ENCODE results near the gene HSD17B11. TPM values are rescaled to one million over a fixed set of nuclear protein-coding genes. Genes with fewer than 3 reads are reported as not detected.
A peak's percentile ranks its signal among the peaks of the same experiment; 100 is the strongest.

HSD17B11 gene
- total RNA-seq, 1 donor, result 49.6 TPM

DNA sequence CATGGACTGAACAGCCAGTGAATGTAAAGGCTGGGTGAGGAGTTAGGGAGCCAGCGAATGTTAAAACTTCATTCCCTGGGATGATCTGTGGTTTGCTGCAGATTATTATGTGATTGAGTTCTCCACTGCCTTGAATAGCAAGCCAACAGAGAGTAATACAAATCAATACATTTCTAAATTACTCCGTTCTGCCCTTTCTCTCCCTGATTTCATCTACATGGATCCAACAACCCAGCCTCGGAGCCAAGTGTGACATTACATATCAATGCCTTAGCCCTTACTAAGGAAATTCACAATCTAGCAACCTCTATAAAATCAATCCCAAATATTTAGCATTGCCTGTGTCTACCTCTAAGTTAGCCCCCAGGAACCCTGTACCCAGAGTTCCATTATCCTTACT, 79.3 kb downstream of the HSD17B11 start:
- Histone ChIP-seq H3K27me3 (ENCODE audit: insufficient read depth, low read length) (no peaks in the 10 kb centered on the region), H3K4me3 (ENCODE audit: insufficient read depth, low read length) (no peak overlapping the region), H3K79me2 (ENCODE audit: insufficient read depth, low read length) (no peaks in the 10 kb centered on the region), H2AFZ (ENCODE audit: low read length) (no peak overlapping the region), H3K9me3 (ENCODE audit: low read depth, low read length) (no peaks in the 10 kb centered on the region), H4K20me1 (ENCODE audit: insufficient read depth, low read length) (no peaks in the 10 kb centered on the region), H3K4me2 (ENCODE audit: insufficient read depth, low read length) (no peak overlapping the region), H3K4me1 (ENCODE audit: insufficient read depth, low read length) (peaks cover 5% of the 10 kb centered on the region), H3K27ac (ENCODE audit: low read depth, low read length) (no peak overlapping the region), H3K36me3 (ENCODE audit: insufficient read depth, low read length) (no peaks in the 10 kb centered on the region)
- DNase-seq (ENCODE audit: insufficient read length, low spot score, missing footprints), result no peak
- TF ChIP-seq, protein P1, sequence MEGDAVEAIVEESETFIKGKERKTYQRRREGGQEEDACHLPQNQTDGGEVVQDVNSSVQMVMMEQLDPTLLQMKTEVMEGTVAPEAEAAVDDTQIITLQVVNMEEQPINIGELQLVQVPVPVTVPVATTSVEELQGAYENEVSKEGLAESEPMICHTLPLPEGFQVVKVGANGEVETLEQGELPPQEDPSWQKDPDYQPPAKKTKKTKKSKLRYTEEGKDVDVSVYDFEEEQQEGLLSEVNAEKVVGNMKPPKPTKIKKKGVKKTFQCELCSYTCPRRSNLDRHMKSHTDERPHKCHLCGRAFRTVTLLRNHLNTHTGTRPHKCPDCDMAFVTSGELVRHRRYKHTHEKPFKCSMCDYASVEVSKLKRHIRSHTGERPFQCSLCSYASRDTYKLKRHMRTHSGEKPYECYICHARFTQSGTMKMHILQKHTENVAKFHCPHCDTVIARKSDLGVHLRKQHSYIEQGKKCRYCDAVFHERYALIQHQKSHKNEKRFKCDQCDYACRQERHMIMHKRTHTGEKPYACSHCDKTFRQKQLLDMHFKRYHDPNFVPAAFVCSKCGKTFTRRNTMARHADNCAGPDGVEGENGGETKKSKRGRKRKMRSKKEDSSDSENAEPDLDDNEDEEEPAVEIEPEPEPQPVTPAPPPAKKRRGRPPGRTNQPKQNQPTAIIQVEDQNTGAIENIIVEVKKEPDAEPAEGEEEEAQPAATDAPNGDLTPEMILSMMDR (IDR thresholded peaks at IDR 0.05; ENCODE audit: extremely low read depth, low read depth, low read length), result no peak

DNA sequence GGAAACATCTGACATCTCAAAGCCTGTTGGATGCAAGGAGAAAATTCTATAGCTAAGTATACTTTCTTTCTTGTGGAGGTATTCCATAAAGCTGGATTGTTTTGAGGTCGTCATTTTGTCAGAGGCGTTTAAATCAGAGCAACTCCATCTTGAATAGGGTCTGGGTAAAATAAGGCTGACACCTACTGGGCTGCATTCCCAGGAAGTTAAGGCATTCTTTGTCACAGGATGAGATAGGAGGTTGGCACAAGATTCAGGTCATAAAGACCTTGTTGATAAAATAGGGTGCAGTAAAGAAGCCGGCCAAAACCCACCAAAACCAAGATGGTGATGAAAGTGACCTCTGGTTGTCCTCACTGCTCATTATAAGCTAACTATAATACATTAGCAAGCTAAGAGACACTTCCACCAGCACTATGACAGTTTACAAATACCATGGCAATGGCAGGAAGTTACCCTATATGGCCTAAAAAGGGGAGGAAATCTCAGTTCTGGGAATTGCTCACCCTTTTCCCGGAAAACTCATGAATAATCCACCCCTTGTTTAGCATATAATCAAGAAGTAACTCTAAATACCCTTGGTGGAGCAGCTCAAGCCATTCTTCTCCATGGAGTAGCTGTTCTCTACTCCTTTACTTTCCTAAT, 80.2 kb downstream of the HSD17B11 start:
- no peak overlapping the region for H3K4me3 ChIP-seq (ENCODE audit: insufficient read depth, low read length)
- no peak overlapping the region for H3K27ac ChIP-seq (ENCODE audit: low read depth, low read length)
- no peaks in the 10 kb centered on the region for H3K79me2 ChIP-seq (ENCODE audit: insufficient read depth, low read length)
- no peak for DNase-seq (ENCODE audit: insufficient read length, low spot score, missing footprints)
- peak overlapping the region; percentile 6 for H2AFZ ChIP-seq (ENCODE audit: low read length)
- no peaks in the 10 kb centered on the region for H3K36me3 ChIP-seq (ENCODE audit: insufficient read depth, low read length)
- no peak overlapping the region for H3K4me2 ChIP-seq (ENCODE audit: insufficient read depth, low read length)
- no peaks in the 10 kb centered on the region for H3K27me3 ChIP-seq (ENCODE audit: insufficient read depth, low read length)
- peaks cover 5% of the 10 kb centered on the region for H3K4me1 ChIP-seq (ENCODE audit: insufficient read depth, low read length)
- no peaks in the 10 kb centered on the region for H3K9me3 ChIP-seq (ENCODE audit: low read depth, low read length)
- TF ChIP-seq, protein P1 (IDR thresholded peaks at IDR 0.05; ENCODE audit: extremely low read depth, low read depth, low read length), result no peak
- H4K20me1 ChIP-seq (ENCODE audit: insufficient read depth, low read length), result no peaks in the 10 kb centered on the region

DNA sequence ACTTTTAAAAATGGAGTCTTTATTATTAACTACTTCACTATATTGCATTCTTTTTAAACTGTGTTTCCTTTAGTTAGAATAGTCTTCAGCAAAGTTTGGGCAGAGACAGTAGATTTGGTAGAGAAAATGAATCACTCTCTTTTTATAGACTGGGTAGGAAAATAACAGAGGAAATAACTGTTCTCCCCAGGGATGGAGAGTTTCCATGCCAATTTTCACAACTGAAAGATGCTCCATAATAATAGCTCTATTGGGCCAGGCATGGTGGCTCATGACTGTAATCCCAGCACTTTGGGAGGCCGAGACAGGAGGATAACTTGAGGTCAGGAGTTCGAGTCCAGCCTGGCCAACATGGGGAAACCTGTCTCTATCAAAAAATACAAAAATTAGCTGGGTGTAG, 81.4 kb downstream of the HSD17B11 start:
- no peaks in the 10 kb centered on the region for H4K20me1 ChIP-seq (ENCODE audit: insufficient read depth, low read length)
- TF ChIP-seq, protein P1 (IDR thresholded peaks at IDR 0.05; ENCODE audit: extremely low read depth, low read depth, low read length), result no peak
- no peak overlapping the region for H3K4me2 ChIP-seq (ENCODE audit: insufficient read depth, low read length)
- no peaks in the 10 kb centered on the region for H3K36me3 ChIP-seq (ENCODE audit: insufficient read depth, low read length)
- no peak overlapping the region for H3K27ac ChIP-seq (ENCODE audit: low read depth, low read length)
- H3K9me3 ChIP-seq (ENCODE audit: low read depth, low read length), result no peaks in the 10 kb centered on the region
- no peaks in the 10 kb centered on the region for H3K79me2 ChIP-seq (ENCODE audit: insufficient read depth, low read length)
- H3K27me3 ChIP-seq (ENCODE audit: insufficient read depth, low read length), result no peaks in the 10 kb centered on the region
- peaks cover 5% of the 10 kb centered on the region for H3K4me1 ChIP-seq (ENCODE audit: insufficient read depth, low read length)
- no peak overlapping the region for H2AFZ ChIP-seq (ENCODE audit: low read length)
- no peak overlapping the region for H3K4me3 ChIP-seq (ENCODE audit: insufficient read depth, low read length)
- DNase-seq (ENCODE audit: insufficient read length, low spot score, missing footprints), result peak; percentile 90

GRCh38 chr4:87306056-87306455, 84.9 kb downstream of the HSD17B11 start:
- H2AFZ ChIP-seq (ENCODE audit: low read length), result no peak overlapping the region
- H4K20me1 ChIP-seq (ENCODE audit: insufficient read depth, low read length), result no peaks in the 10 kb centered on the region
- H3K27me3 ChIP-seq (ENCODE audit: insufficient read depth, low read length), result no peaks in the 10 kb centered on the region
- H3K79me2 ChIP-seq (ENCODE audit: insufficient read depth, low read length), result no peaks in the 10 kb centered on the region
- no peak overlapping the region for H3K4me3 ChIP-seq (ENCODE audit: insufficient read depth, low read length)
- no peak for DNase-seq (ENCODE audit: insufficient read length, low spot score, missing footprints)
- TF ChIP-seq, protein P1 (IDR thresholded peaks at IDR 0.05; ENCODE audit: extremely low read depth, low read depth, low read length), result no peak
- peaks cover 5% of the 10 kb centered on the region for H3K4me1 ChIP-seq (ENCODE audit: insufficient read depth, low read length)
- H3K27ac ChIP-seq (ENCODE audit: low read depth, low read length), result no peak overlapping the region
- H3K36me3 ChIP-seq (ENCODE audit: insufficient read depth, low read length), result no peaks in the 10 kb centered on the region
- no peak overlapping the region for H3K4me2 ChIP-seq (ENCODE audit: insufficient read depth, low read length)
- H3K9me3 ChIP-seq (ENCODE audit: low read depth, low read length), result no peaks in the 10 kb centered on the region
